GM21529 (cell line): ENCODE results near the gene RGL2.
A peak's percentile ranks its signal among the peaks of the same experiment; 100 is the strongest.

Experiments used
- ATAC-seq: cut with Tn5 transposase; IDR thresholded peaks from one replicate; pipeline ENCODE4 v1.9.1; 2021; ENCODE audit not compliant: unreplicated experiment

Gene RGL2

GRCh38 chr6:33317419-33317668 lies 18.6 kb upstream of the RGL2 start:
- ATAC-seq: no peak

- ATAC-seq: no peak
Measured at GRCh38 chr6:33316603-33317418, 18.1 kb upstream of the RGL2 start.

DNA sequence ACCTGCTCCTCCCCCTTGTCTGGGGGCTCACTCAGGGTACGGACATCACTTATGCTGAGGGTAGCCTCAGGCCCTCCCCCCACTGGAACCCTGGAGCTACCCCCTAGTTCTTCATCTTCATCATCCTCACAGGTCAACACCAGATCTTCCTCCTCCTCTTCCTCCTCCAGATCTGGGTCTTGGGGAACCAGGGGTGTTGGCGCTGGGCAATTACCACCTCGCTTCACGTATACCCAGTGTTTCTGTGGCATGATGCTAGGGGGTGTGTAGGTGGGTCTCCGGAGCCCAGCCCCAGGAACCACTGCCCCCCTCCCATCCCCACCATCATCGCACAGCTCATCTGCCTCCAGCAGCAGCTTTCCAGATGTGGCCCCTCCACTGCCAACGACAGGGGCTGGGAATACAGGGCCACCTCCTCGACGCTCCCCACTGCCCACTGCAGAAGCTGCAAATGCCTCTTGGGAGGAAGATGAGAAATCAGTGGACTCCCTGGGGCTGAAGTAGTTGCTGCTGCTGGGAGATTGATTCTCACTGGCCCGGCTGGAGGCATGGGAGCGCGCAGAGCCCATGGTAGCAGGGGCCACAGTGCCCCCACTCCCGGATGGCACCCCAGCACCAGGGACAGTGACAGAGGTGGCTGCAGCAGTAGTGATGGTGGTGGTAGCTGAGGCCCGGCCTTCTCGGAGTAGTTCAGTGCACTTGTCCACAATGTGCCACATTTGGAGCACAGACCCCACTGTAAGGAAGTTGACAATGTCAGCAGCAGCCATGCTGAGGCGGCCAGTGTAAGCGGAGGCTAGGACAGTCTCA lies 17.3 kb upstream of the RGL2 start:
- ATAC-seq: no peak

GRCh38 chr6:33314943-33315792 lies 16.4 kb upstream of the RGL2 start:
- ATAC-seq: no peak

GRCh38 chr6:33314515-33314942 lies 15.8 kb upstream of the RGL2 start:
- ATAC-seq: no peak

GRCh38 chr6:33313709-33314514 lies 15.2 kb upstream of the RGL2 start, which contains the start of gene TAPBP:
Gene TAPBP (minus strand): TSS chr6:33314078. CDS start chr6:33314041, 37 bp downstream.
- peak; percentile 38 for ATAC-seq

DNA sequence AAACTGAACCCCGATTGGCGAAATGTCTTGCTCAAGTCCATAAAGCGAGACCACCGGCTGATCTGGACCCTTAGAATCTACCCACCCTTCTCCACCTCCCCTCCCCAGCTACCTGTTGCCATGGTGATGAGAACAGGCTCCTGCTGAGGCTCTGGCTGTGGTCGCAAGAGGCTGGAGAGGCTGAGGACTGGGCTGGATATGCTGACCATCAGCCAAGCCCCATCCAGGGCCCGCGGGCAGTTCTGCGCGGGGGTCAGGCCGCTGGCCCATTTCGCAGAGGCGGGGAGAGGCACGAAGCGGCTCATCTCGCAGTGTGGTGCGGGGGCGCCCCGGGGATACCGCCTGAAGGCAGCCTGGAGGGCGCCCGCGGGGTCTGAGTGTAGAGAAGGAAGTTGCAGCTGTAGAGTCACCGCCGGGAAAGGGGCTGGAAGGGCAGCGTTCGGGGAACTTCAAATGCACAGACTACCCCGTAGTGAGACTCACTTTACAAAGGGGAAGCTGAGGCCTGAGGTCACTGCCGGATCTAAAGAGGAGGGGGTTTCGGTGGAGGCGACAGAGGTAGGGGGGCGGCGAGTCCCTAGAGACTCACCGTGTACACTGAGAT lies 14.5 kb upstream of the RGL2 start:
- no peak for ATAC-seq

- no peak for ATAC-seq
Measured at GRCh38 chr6:33312361-33313104, 13.8 kb upstream of the RGL2 start.

GRCh38 chr6:33306356-33306755 lies 7.6 kb upstream of the RGL2 start:
- no peak for ATAC-seq

- ATAC-seq: no peak
Measured at GRCh38 chr6:33305052-33305451, 6.3 kb upstream of the RGL2 start.

DNA sequence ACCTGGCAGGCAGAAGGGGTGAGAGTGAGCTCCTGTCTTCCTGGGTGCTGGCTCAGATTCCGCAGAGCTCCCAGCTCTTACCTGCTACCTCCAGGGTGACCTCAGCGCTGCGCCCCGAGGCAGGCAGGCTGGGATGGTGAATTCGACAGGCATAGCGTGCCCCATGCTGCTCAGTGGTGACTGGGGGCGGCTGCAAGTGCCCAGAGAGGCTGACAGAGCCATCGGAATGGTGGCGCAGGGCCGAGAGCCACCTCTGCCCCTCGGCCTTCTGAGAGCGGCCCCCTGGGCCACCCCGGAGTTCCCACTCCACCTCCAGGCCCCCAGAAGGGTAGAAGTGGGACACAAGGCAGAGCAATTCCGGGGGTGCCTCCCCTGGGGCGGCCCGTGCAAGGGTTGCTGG lies 5.5 kb upstream of the RGL2 start:
- ATAC-seq: no peak

GRCh38 chr6:33301877-33302276 lies 3.1 kb upstream of the RGL2 start:
- no peak for ATAC-seq

- ATAC-seq: peak; percentile 74
Measured at GRCh38 chr6:33299237-33299944, 649 bp upstream of the RGL2 start.

DNA sequence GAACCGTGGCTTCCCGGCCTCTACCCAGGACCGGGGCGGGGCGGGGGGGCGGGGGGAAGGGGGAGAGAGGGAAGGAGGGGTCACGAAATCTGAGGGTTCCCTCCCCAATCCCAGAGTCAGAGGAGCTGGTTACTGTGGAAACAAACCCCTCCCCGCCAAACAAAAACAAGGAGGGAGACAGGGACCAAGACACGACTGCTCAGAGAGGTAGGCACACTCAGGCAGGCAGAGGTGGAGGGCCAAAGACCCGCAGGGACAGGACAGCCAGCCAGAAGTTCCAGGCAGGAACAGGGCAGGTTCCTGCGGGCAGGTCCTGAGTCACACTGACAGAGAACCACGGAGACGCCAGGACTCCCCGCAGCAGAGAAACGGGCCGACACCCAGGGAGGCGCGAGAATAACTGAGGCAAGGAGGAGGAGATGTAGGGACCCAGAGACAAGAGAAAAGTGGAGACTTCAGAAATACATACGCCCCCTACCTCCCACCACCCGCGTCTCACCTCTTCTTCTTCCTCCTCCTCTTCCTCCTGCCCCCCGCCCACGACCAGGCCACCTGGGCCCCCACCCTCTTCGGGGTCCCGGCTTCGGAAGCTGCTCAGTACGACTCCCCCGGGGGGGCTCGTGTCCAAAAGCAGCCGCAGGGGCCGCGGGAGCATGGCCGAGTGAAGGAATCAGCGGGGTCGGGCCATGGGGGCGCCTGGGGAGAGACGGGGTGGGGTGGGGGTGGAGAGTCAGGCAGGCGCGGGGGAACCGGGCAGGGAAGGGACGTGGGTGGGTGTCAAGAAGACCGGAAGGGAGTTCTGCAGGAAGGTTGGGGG lies 578 bp downstream of the RGL2 start:
- no peak for ATAC-seq

- ATAC-seq: no peak
Measured at GRCh38 chr6:33297406-33297955, 1.3 kb downstream of the RGL2 start.

- no peak for ATAC-seq
Measured at GRCh38 chr6:33296797-33297405, 1.8 kb downstream of the RGL2 start.

DNA sequence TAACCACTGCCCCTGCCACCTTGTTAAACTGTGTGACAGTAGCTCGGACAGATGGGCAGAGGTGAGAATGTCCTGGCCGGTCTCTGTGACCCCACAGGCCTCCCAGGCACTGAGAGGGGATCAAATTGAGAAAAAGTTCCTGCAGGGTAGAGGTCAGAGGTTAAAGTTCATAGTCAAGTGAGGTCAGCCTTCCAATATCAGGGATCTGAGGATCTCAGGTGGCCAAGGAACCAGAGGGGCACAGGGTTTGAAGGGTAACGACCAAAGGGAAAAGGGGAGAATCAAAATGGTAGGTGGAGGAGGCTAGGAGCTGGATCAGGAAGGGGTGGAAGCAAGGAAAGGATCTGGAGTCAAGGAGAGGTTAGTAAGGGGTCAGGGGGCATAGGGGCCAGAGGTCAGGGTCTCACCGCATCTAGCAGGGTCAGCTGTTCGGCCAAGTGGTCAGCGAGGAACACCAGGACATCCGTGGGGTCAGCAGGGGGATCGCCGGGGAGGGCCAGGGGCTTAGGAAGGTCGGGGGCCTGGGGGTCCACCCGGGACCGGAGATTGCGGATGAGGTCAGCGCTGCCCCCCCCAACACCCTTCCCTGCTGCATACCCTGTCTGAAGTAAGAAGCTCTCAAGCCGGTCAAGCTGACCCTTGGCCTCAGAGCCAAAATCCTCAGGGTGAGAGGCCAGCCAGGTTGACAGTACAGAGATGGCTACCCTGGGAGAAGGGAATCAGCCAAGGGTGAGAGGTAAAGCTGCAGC lies 2.9 kb downstream of the RGL2 start:
- no peak for ATAC-seq
